HG03060 (cell line): ENCODE measurements around the gene PTF1A.

ENCODE experiments used
- ATAC-seq: cut with Tn5 transposase; IDR thresholded peaks from one replicate; pipeline ENCODE4 v1.9.1; 2021; ENCODE audit warnings: low read depth, moderate number of reproducible peaks; ENCODE audit not compliant: unreplicated experiment

The PTF1A gene

GRCh38 chr10:23186178-23186577 is 5.9 kb upstream of the PTF1A start:
- no peak for ATAC-seq

DNA sequence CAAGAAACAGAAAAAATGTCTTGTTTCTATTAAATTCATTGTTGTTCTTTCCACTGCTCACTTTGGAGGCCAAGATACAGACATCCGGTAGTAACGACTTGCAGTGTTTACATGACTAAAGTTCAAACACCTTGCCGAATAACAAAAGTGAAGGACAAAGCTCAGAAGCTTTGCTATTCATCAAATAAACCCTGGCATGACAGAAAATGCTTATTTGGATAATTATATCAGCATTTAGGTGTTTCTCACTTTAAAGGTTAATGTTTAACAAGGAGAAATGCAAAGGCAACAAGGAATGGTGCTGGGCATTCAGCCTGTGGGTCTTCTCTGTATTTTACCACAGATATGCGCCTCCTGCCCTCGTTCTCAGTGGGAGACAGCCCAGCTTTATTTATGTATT is 5.4 kb upstream of the PTF1A start:
- ATAC-seq: no peak

GRCh38 chr10:23187155-23187554 is 5.0 kb upstream of the PTF1A start:
- ATAC-seq: no peak

DNA sequence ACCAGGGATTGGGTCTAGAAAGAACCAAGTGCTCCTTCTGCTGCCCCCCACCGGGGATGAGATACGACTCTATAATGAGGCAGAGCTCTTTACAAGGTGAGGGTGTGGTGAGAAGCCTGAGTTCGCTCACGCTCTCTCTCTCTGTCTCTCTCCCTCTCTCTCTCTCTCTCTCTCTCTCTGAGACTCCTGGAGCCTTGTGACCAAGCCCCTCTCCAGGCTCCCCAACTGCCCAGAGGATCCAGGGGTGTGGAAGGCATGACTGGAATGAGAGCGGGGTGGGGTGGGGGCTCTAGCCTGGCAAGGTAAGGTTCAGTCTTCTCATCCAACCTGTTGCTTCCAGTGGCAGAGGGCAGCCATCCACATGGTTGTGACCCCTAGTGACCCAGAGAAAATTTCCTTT is 3.1 kb upstream of the PTF1A start:
- no peak for ATAC-seq

- no peak for ATAC-seq
Observed at GRCh38 chr10:23190872-23191763, 994 bp upstream of the PTF1A start.

DNA sequence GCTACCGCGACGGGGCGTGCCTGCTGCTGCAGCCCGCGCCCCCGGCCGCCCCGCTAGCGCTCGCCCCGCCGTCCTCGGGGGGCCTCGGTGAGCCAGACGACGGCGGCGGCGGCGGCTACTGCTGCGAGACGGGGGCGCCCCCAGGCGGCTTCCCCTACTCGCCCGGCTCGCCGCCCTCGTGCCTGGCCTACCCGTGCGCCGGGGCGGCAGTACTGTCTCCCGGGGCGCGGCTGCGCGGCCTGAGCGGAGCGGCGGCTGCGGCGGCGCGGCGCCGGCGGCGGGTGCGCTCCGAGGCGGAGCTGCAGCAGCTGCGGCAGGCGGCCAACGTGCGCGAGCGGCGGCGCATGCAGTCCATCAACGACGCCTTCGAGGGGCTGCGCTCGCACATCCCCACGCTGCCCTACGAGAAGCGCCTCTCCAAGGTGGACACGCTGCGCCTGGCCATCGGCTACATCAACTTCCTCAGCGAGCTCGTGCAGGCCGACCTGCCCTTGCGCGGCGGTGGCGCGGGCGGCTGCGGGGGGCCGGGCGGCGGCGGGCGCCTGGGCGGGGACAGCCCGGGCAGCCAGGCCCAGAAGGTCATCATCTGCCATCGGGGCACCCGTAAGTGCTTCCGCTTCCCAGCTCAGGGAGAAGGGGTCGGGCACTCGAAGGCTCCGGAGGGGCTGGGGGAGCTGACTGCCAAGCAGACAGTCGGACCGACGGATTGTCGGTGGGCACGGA is 761 bp downstream of the PTF1A start:
- no peak for ATAC-seq

DNA sequence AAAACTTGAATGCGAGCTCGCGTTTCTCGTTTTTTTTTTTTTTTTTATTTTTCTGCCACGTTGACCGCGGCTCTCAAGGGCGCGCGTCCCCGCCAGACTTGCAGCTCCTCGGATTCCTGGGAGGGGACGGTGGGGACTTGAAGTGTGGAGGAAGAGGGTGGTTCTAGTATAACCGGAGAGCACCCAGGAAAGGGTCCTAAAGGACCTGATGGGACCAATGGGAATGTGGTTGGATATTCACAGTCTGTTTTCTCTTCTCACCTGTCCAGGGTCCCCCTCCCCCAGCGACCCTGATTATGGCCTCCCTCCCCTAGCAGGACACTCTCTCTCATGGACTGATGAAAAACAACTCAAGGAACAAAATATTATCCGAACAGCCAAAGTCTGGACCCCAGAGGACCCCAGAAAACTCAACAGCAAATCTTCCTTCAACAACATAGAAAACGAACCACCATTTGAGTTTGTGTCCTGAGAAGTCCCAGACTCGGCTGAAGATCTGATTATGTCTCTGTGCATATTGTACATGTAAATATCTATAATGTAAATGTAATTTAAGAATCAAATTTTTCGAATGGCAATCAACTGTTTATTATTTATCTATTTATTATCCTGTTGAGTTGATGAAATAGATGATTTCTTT is 1.4 kb downstream of the PTF1A start:
- no peak for ATAC-seq

DNA sequence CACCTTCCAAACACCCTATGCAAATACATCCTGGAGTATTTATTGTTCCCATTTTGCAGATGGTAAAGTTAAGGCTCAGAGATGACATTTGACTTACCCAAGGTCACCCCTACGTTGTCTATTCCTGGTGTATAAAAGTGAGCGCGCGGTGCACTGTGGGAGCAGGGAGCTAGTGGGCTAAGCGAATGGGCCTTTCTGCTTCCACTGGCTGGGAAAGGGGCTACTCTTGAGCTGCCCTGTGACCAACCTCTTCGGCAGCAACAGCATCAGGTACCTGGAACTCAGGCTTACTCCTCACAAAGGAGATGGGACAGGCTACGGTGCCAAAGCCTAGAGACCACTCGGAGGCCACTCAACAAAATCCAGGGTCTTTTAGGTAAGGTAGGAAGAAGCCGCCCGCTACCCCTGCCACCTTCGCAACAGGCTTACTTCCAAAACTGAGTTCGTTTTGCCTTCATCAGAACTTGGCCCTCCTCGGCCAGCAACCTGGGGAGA is 2.4 kb downstream of the PTF1A start:
- no peak for ATAC-seq

DNA sequence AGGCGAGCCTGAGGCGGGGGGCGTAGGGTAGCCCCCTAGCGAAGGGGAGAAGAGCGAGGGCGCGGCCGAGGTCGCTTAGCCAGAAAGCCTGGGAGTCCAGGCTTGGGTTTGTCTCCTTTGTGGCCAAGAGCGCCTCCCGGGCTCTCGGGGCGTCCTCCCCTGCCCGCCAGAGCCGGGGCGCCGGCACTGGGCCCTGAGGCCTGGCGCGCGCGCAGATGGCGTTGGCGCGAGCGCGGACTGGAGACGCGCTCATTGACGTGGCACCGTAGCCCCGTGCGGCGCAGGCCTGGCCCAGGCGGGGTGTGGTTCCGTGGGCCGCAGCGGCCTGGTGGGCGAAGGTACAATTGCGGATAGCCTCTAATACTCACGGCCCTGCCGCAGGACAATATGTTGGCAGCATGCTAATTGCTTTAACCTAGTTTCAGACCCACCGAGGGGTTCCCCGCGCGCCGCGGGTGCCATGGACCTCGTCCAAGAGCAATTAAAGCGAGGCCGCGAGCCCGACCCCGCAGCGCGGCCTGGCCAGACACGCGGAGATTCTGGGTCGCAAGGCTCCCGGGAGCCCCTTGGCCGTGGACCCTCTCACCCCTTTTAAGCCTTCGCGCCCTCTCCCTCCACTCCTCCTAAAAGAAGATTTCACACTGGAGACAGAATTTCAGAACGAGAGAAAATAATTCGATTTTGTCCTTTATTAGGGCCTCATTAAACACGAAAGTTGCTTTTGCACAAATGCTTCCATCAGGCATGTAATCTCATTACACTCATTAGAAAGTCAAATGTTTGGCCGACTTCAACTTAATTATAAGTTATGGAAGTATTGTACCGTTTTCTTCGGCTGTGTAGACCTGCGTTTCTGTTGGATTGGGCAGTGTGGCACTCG is 3.1 kb downstream of the PTF1A start:
- ATAC-seq: no peak

DNA sequence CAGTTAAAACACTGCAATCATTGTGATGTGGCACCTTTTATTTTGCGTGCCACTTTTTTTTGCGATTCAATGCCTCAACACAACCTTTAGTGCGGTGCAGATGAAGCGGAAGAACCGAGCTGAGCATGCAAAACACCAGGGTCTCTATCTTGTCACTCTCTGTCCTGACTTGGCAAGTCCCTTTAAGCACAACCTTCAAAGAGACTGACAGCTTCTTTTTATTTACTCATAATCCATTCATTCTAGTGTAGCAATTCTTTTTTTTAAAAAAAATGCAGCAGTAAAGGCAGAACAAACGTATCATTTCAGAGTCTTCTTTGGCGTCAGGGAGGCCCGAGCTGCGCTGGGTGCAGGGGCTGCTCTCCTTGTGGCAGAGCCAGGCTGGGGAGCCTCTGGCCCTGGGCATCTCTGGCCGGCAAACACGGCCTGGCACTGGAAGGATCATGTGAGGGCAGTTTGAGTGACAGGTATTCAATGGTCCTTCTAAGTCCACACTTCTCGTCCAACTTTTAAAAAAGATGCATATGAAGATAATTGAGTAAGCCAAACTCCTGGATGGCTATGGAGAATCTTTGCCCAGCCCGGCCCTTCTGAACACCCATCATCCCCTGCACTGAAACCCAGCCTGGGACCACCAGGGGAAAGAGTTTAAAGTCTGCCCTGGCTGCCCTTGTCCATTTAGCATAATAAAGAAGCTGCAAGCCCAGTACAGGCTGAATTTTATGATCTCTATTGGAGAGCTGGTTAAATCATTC is 3.9 kb downstream of the PTF1A start:
- ATAC-seq: no peak

GRCh38 chr10:23196915-23197314 is 4.8 kb downstream of the PTF1A start:
- no peak for ATAC-seq

DNA sequence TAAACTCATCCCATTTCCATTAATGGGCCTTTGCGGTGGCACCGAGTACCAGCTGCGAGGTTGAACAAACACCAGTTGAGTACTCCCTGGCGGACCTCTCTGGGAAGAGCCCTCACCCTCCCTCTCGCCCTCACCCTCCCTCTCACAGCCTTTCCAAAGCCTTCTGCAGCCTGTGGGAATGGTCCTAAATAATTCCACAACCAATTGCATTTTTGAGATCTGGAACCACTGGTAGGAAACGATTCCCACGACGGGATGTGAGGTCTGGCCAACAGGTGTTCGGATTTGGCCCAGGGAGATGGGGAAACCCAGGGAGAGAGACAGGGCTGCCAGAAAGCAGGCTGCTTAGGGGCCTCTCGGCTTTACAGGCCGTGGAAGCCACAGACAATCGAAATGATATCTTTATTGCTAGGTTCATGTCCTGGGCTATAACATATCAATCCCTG is 5.3 kb downstream of the PTF1A start:
- ATAC-seq: no peak

DNA sequence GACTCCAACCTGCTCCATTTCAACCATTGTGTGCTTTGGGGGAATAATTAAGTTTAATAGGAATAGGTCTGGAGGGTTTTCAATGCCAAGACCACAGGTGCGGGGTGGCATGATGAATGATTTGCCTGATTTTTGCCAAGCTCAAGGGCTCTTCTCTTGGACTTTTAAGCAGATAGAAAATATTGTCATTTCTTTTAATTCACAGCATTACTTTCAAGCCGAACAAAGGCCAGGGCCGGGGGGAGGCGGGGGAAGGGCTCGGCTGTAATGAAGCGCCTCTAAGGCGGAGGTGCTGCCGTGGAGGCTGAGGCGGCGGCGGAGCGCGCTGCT is 6.5 kb downstream of the PTF1A start:
- no peak for ATAC-seq

DNA sequence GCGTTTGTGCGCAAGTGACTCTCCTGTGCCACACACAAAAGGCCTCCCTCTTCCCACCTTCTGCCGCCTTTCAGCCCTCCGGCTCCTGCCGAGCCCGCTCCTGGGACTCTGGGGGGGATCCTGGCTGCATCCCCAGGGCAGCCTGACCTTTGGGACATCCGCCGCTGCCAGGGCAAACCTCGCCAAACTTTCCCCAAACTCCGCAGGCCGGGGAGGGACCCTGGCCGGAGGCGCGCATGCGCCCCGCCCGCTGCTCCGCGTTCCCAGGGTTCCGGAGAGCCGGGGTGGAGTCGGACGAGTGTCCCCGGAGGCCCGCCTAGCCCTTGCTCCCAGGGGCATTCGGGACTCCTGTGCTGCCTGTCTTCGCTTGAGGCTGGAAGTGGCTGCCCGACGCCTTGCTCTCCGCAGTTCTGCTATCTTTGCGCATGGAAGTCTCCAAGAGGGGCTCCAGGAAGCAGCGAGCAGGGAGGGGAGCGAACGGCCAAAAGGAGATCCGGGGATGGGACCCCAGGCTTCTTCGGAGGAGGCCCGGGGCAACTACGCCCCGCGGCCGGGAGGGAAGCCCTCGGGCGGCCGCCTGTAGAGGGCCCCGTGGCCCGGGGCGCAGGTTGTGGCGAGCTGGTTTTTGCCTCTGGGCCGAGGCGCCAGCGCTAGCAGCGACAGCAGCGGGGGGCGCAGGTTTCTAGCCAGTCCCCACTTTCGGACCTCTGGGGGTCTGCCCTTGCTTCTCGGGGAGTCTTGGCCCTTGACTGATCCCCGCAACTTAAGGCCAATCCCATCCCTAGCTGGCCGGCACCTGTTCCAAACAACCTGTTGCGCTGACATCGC is 7.0 kb downstream of the PTF1A start:
- no peak for ATAC-seq

DNA sequence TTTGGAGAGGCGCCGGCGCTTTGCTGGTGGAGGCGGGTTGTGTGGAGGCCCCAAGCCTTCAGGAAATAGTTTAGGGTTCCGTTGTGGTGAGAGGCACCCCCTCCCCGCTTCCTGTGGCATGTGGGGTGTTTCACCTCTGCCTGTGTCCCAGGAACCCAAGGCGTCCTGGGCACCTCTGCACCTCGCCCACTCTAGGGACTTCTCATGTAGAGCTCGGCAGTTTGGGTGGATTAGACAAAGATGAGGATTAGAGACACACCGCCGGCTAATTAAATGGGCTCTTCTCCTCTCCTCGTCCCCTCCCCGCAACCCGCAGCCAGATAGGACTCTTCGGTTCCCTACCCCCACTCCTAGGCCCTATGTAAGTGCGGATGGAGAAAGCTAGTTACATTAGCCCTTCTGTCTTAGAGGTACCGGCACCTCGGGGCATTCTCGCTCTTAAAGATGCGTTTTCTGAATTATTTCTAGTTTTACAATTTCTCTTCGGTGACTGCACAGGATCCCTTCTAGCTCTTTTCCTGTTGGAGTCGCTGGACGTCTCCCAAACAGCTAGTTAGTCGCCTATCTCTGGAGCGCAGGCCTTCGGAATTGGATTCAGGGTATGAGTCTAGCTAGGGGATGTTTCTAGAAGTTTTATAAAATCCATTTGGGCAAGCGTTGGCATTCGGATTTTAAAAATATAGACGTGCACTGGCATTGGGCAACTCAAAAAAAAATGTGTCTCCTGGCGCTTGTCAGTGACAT is 7.8 kb downstream of the PTF1A start:
- ATAC-seq: no peak

DNA sequence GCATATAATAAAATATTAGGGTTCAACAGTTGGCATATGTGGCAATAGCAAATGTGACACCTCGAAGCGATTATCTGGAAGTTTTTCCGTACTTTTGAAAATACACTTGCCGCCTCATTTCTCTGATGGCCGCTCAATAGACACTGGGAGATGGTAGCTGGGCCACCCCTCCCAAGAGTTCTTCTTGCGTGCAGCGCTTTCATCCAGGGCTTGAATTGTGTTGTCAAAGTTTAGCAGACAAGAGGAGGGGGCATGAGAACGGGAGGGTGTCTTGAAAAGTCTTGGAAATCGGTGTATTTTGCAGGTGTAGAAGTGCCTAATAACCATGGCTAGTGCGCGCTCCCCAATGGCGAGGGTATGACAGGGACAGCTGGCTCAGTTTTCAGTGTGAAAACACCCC is 8.5 kb downstream of the PTF1A start:
- ATAC-seq: no peak

DNA sequence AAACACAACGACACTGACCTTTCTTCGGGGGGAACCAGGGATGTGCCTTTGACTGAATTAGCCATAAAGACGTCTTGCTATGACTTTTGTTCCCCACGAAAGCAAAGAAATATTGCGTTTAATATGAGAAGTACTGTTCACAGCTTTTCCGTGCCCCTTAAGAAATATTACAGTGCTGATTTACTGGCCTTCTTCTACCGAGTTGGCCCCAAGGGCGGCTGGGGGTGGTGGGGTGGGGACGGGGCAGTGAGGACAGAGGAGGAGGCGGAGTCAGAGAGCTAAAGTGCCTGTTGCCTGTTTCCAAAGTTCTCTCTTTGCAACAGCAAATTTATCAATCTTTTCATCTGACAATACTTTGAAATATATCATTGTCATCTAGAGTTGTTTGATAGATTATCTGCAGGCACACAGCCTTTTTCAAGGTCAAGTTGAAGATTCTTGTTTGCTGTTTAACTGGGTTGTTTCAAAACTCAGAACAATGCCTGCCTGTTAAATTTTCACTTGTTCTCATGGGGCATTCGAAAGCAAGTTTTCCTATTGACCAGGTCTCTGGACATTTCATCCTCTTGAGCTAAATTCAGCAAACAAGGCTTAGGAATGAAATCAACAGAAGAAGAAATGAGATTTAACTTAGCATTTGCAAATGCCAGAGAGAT is 9.0 kb downstream of the PTF1A start:
- ATAC-seq: no peak

DNA sequence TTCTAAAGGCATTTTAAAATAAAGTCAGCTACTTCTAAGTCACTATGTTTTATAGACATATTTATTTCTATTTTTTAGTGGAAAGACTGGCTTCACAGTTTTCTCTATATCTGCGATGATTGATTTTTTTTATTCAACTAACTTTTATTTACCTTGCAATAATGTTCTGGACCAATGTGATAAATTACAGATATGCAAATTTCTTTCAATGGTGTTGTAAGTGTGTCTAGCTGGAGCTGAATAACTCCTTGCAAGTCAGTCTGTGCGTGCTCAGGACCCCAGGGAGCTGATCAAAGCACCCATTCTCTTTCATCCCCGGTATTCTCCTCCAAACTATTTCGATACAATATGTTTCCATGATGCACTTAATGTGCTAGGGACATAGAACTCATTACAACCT is 9.7 kb downstream of the PTF1A start:
- ATAC-seq: no peak
